Stimulated activated CD4-positive, alpha-beta T cell treated with anti-CD3 and anti-CD28 coated beads, Interleukin-1b, Interleukin-23, amount 100 ng/mL, for 4 hours (primary cell): ENCODE data around the gene RPP25L.

Experiments used
- DNase-seq, 2 donors: peaks; one replicate each; pipeline ENCODE4 v3.0.0-alpha.2; 2020; ENCODE audit warnings: low read depth in 2 of 2

Gene RPP25L

DNA sequence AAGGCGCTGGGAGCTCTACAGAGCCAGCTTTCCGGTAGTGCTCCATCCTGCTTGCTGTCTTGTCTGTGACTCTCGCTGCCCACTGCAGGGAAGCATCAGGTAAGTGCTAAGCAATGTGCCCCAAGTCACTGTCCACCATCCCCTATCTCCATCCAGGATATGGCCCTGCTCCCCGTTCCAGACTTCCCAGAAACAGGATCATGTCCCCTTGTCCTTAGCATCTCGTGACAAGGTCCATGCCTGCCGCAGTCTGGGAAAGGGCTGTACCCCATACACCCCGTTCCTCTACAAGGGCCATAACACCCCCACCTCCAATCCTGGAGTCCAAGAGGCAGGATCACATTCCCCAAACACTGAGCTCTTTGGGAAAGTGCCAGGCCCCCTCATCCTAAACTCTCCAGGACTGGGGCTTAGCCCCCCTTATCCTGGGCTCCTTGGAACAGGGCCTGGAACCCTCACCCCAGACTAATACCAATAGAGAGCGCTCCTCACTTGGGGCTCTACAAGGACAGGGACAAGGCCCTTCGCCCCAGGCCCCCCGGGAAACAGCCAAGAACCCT, 566 bp downstream of the RPP25L start:
- no peak for DNase-seq

DNA sequence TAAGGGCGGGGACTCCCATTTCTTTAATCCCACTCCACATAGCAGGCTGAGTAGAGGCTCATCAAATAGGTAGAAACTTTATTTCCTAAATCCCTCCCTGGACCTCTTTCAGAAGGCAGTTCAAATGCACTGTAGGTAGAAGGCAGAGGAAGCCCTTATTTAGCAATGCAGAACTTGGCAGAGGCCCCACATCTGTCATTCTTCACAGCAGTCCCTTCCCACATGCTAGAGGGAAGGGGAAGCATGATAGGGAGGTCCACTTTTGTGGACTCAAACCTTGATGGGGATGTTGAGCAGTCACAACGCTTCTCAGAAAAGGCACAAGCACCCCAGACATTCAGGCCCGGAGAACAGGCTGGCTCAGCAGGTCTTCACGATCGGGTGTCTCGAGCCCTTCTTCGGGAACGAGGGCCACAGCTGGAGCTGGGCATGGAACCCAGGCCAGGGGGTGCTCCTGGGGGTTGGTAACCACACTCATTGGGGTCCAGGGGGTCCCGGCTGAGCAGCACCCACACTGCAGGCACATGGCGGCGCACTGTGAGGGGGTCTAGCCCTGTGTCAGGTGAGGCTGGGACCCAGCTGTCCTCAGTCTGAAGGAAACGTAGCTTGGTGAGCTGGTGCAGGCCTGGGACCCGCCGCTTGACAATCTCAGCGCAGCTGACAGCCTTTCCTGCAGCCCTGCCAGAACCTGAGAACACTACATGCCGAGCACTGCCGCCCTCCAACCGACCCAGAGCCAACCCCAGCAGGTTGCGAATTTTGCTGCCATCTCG, 1.3 kb downstream of the RPP25L start:
- no peak for DNase-seq

DNA sequence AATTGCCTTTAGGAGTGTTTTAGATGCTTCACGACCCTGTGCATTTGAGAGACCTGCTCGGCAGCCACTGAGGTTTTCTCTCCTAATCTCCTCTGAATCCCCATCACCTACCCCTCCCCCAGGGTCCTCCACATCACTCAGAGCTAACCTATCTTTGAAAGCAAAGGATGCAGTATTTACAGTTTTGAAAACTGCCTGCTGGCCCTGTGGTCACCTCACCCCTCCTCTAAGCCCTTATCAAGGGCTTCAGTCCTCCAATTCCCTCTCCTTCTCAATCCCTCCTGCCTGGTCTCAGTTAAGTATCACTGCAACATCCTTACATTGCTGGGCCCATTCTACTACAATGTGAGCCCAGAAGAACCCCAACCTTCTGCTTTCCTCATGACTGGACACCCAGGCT, 4.6 kb downstream of the RPP25L start:
- DNase-seq, result no peak

DNA sequence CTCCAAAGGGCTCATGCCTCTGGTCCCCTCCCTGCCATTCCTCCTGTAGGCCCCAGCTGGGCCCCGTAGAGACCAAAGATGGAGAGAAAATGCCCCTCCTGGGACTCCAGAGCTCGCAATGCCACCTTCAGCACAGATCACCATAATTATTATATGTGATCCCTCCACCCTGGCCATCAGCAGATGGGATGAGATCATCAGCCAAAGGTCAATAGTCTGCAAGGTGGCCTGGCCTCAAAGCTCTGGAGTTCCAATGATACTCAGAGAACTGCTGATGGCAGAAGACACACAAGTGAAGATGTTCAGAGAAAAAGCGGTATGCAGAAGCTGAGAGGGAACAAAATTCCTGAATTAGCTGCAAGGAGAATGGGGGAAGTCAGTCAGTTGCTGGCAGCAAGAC, 5.0 kb downstream of the RPP25L start:
- no peak for DNase-seq

DNA sequence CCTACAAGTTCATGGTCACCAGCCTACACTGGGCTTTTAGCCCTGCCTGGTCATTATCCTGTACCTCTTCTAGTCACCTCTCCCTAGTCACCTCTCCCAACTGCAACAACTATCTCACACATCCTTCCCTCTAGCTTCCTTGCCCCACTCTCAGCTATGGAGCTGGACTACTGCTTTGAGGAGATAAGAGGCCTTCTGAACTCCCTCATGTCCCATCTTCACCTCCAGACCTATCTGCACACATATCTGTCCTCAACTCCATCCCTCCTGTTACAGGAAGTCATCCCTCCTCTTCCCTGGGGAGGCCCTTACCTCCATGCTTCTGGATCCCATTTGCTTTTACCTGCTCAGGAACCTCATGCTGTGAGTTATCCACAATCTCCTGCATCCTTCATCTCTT, 5.7 kb downstream of the RPP25L start:
- DNase-seq, result no peak

DNA sequence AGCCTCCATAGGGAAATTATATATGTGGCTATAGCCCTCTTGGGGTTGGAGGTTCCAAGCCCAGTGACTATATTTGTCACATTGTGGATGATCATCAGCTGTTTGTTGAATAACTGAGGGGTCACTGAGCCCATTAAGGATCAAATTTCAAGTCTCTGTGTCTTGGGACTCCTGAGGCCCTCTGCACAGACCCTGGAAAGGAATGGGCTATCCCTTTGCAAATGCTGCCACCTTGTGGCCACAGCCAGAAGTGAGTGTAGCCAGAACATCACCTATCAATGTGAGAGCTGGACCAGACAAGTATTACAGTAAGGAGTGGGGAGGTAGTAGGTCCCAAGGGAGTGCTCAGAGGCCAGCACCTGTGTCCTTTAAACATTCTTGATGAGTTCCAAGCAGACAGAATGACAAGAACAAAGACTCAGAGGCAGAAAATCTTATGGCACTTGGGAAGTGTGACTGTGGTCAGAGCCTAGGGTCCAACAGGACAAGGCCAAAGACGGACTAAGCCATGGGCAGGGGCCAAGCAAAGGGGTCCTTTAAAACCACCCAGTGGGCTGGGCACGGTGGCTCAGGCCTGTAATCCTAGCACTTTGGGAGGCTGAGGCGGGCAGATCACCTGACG, 8.2 kb downstream of the RPP25L start:
- peak; percentile 70 to 79 for DNase-seq

DNA sequence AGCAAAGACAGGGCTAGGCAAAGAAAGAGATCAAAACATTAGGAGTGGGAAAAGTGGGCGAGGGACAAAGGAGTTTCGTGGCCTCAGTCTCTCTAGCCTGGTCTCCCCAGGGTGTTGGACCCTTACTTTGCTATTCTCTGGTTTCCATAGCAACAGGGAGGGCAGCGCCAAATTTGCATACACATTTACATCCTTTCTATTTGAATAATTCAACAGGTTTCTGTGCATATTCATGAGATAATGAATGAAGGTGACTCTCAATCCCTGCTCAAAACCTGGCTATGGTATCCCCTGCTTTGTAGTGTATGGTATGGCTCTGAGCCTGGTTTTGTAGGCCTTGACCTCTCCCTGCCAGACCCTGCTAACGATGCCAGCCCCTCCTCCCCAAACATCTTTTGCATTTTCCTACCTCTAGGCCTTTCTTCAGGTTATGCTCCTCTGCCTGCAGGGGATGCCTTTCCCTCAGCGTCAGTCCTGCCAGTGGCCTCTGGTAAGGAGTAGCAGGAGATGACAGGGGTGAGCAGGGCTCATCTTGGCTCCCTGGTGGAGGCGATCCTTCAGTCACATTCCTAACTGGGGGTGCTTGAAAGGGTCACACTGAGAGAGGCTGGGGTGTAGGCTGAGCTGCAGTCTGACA, 9.8 kb downstream of the RPP25L start:
- no peak for DNase-seq

DNA sequence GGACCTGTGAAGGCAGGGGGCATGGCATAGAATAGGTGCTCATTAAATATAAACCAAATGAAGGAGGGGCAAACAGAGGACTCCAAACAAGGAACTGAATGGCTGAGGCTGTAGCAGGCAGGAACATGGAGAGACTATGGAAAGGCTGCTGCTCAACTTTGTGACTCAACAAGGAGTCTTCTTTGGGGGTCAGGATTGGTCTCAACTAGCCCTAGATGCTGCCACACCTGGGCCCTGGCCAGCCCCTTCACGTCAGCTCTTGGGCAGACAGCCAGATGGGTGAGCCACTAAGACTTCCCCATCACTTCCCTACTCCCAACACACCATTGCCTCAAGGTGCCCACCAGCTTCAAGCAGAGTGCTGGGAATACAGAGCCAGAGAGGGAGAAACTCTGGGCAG, 11.0 kb downstream of the RPP25L start:
- DNase-seq, result no peak

DNA sequence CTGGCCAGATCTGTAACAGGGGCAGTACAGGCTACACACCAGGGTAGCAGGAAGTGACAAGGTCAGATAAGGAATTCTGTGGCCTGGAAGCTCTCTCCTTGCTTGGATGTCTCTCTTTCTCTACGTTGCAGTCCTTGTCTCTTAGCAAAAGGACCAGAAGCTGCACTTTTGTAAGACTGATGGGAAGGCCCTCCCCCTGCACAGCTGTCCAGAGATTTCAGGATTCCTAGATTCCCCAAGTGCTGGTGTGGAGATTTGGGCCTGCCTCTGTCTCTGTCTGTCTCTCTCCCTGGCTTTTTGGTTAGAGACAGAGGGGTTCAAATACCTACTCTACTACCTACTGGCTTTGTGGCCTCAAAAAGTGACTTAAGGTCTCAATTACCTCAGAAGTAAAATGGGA, 12.4 kb downstream of the RPP25L start:
- DNase-seq, result no peak

DNA sequence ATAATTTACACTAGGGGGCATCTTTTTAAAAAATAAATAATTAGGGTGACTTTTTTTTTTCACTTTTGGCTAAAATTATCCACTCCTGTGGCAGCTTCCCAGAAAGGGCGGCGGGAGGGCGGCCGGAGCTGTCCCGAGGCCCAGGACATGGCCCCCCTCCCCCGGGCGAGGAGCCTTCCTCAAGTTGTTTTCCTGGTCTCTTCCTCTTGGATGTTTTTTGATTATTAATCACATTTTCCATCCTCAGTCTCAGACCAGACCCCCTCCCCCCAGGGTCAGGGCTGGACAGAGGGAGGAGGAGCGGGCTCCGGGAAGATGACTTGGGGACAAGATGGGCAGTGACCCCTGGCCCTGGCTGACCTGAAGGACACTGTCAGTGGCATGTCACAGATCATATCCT, 17.7 kb downstream of the RPP25L start:
- no peak for DNase-seq

DNA sequence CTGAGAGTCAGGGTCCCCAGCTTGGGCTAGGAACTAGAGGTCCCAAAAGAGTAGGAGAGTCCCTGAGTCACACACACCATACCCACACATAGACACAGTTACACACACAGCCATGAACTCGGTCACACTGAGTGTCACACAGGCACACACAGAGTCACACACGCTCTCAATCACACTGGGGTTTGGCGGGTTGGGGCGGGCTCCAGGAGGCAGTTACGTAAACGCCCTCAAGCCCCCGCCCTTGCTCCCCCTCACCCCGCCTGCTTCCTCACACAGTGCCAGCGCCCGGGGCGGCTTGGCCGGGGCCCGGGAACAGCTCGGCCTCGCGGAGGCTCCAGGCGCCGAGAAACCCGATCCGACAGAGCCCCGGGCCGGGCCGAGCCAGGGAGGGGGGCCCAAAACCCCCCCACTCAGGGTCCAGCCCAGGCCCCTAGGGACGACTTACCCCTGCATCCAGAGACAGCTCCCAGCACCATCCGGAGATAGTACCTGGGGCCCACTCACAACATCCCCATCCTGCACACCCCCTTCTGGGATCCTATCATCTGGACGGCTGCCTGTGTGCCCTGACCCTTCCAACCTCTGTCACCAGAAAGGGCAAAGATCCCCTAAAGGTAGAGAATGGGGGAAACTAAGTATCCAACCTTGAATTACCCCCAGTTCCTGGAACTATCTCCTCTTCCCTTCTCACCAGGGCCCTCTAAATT, 18.8 kb downstream of the RPP25L start:
- DNase-seq, result no peak

DNA sequence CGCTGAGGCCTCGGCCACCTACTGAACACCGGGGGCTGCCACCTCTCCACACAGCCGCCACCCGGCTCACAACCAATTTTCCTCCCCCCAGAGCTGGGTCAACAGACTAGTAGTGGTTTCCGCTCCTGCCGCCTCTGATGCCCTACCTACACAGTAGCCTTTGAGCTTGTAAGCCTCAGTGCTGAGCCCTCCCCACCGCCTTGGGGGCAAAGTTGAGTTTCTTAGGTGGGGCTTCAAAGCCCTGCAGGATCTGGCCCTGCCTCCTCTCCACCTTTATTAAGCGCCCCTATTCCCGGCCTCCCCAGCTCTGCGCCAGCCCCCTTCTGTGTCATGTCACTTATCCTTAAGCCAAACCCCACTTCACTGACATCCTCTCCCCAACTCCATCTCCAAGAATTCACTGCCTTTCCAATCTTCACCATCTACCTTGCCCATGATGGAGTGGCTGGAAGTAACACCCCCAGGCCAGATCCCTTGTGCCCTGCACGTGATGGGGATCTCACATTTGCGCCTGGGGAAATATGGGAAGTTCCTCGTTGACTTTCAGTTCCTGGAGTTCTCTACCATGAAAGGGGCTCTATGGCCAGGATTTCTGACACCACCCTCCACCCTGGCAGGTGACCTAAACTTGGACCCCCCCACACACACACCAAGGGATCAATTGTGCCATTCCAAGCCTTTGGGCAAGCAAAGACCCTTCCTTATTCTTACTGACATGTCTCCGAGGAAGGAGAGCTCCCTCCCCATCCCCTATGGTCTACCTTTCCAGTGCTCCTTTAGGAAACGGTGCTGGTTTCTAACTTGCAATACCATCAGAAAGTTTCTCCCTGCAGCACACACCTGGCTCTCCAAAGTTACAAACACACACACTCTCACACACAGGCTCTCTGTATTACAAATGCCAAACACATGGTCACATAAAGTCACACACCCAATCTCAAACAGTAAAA, 19.7 kb downstream of the RPP25L start:
- DNase-seq, result no peak

DNA sequence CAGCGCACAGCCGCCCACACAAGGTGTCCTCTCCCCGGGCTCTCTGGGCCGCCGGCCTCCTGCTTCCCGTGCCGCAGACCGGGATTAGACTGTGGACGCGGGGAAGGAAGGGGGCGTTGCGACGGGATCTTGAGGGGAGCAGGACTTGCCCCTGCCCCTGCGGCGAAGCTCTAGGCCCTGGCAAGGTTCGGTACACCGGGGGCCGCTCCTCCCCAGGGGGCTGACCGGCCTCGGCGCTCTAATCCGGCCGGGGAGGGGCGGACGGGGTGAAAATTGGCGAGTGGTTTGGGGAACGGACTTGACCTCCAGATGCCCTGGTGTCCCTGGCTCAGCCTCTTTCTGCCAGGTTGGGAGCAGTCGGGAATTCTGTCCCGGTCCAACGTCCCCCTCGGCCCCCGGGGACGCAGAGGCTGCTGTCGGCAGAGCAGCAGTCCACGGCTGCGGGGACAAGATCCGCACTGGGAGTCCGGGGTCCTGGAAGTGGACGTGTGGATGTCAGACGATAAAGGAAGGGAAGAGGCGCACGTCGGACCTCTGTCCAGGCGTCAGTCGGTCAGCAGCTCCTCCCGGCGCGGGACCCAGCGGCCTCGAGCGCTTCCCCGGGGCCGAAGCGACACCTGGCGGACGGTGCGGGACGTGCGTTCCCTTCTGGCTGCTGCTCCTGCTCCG, 20.5 kb downstream of the RPP25L start:
- DNase-seq, result peak; percentile 77 to 83

DNA sequence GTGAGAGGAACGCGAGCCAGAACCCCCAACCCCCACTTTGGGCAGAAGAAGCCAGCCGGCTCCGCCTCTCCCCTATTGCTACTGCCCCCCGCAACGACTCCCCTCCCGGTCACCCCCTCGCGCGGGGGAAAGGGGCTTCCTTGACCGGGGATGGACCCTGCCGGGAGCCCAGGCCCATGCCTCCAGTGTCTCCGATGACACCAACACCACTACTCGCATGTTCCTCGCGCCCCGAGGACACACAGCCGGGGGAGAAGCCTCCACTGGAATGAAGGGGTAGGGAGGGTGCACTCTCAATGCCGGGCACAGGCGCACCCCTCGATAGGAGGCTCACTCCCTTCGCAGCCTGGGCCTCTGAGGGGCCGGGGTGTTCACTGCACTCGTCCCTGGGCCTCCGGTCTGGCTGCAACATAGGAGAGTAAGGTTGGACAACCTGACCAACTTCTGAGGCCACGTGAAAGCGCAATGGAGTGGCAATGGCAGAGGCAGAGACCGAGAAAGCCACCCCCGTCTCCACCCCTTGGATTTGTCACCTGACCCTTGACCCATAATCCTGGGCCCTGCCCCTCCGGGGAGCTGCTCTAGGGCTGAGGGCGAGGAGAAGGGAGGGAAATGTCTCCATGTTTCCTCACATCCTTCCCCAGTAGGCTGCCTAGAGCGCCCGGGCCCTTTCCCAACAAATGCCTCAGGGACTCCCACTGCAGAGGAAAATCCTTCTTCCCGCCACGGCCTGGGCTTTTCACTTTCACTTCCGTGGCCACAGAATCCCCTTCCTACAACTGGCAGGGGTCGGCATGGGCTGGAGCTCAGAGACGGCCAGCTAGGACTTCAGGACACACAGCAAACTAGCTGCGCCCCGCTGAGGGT, 21.3 kb downstream of the RPP25L start:
- no peak for DNase-seq

DNA sequence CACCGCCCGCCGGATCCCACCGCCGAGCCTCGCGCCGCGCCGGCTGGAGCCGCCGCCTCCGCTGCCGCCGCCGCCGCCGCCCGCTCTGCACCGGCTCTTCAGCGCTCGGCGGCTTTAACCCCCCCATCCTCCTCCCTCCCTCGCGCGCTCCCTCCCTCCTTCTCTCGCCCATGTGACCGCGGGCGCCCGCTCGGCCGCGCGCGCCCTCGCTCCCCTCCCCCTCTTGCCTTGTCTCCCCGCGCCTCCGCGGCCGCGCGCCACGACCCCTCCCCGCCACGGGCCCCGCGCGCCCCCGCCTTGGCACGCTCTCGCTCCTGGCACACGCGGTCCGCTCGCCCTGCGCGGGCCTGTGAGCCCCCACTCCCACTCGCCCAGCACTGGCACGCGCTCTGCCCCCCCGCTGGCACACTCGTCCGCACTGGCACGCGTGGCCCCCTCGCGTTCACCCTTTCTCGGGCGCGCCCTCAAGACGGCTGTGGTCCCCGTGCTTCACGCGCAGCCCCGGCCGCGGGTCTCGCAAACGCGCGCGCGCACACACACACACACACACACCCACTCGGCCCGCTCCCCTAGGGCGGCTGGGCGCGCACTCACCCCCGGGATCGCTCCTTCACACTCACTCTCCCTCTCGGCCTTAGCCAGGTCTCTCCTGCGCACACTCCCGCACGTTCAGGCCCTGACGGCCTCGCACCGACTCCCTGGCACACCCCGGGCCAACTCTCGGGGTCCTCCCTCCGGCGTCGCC, 22.1 kb downstream of the RPP25L start, which contains the start of gene CNTFR:
CNTFR (minus strand) TSS at position 89 of the 745 bp plus-strand sequence. CDS start 20,743 bp downstream, outside the sequence.
- no peak for DNase-seq

DNA sequence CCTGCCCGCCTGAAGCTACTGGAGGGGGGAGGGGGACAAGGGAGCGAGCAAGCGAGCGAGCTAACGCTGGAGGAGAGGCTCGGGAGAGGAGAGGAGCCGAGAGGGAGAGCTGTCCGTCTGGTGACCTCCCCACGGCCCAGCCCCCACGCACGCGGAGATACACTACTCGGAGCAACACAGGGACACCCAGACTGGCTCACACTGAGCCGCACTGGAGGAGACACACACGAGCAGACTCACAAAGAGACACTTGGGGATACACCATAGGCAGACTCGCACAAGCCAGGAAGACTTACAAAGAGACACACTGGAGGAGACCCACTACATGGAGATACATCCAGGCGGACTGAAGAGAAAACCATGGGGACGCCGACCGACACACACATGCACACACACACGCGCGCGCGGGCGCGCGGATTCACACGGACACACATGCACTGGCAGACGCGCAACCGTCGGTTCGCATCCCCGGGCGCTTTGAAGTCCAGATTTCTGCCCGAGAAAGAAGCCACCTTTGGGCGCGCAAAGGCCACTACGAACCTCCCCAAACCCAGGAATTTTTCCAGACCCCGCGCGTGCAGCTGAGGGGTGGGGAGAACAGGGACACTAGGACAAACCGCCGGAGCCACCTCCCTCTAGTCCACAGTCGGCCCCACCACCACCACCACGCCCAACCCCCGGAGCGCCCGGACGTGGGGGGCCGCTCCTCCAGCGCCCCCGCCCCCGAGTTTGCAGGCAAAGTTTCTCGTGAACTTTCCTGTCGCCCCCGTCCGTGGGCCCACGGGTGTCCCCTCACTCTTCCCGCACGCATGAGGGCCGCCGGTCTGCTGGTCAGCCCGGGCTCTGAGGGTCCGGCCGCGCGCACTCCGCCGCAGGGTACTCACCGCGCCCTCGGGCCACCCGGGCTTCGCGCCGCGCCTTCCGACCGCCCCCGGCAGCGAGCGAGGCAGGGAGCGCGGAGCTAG, 22.9 kb downstream of the RPP25L start:
- no peak for DNase-seq

DNA sequence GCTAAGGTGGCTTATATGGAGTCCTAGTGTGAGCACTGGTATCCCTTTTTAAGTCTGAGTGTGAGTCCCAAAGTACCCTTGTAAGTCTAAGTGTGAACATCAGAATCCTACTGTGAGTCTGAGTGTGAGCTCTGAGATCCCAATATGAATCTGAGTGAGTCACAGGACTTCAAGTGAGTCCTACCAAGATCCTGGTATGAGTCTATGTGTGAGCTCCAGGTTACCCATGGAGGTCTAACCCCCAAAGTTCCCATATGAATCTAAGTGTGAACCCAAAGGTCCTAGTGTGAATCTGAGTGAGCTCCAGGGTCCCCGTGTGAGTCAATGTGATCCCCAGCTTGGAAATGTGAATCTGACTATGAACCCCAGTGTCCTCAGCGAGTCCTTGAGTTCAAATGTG, 24.6 kb downstream of the RPP25L start:
- DNase-seq, result no peak
